Endothelial cell of umbilical vein (primary cell): ENCODE measurements around the gene TMEM217. TPM values are rescaled to one million over a fixed set of nuclear protein-coding genes. Genes with fewer than 3 reads are reported as not detected.
A peak's percentile ranks its signal among the peaks of the same experiment; 100 is the strongest.

Experiments used
- BruUV-seq: library from RNA; stranded (reverse); fragments of 400-500 nt; replicated peaks from 2 replicates; lab custom pipeline; 2021; lab: Mats Ljungman, UMichigan
- CTCF ChIA-PET: fragments of 300-600, 350-600 bp; sonication (Branson Sonifier 250); formaldehyde crosslinking; loops from one replicate; lab custom pipeline; 2021; ENCODE audit warnings: antibody characterized with exemption, inconsistent platforms; lab: Charles Lee
- POLR2A ChIA-PET: fragments of 300-600, 350-600 bp; sonication (Branson Sonifier 250); formaldehyde crosslinking; loops from one replicate; lab custom pipeline; 2021; ENCODE audit warnings: antibody characterized with exemption, inconsistent platforms; lab: Charles Lee
- DNase-seq: peaks from one replicate; pipeline ENCODE4 v3.0.0-alpha.2; 2011; ENCODE audit warnings: low read depth, low spot score
- FAIRE-seq: peaks from 2 replicates; lab custom pipeline; 2011; peaks lifted over from hg19 to GRCh38; lab: Jason Lieb, UNC
- H2AFZ ChIP-seq: 2 replicates; pipeline ENCODE4 v1.6.0; 2012; ENCODE audit warnings: low read depth, low read length, control low read depth, inconsistent platforms
- H3K27ac ChIP-seq: 2 replicates; pipeline ENCODE4 v1.5.1; 2011; ENCODE audit warnings: low read depth, mild to moderate bottlenecking, control low read depth, low read length, moderate library complexity; ENCODE audit not compliant: insufficient read depth
- H3K27me3 ChIP-seq, 2 experiments: 2 replicates each; pipeline versions ENCODE4 v1.6.0 to v1.6.1; 2011; ENCODE audit warnings: low read length in 2 of 2, mixed read lengths in 1 of 2; ENCODE audit not compliant: control insufficient read depth in 2 of 2, insufficient read depth in 2 of 2
- H3K36me3 ChIP-seq, 2 experiments: 2 replicates in 1 of 2; 3 replicates in 1 of 2; pipeline ENCODE4 v1.5.1; 2011; ENCODE audit warnings: low read length in 2 of 2, mild to moderate bottlenecking in 1 of 2, moderate library complexity in 1 of 2; ENCODE audit not compliant: control insufficient read depth in 2 of 2, insufficient read depth in 2 of 2; ENCODE audit errors: extremely low read depth in 1 of 2
- H3K4me1 ChIP-seq: 3 replicates; pipeline ENCODE4 v1.5.1; 2011; ENCODE audit warnings: mild to moderate bottlenecking, low read length; ENCODE audit not compliant: control insufficient read depth, insufficient read depth; ENCODE audit errors: extremely low read depth
- H3K4me2 ChIP-seq: 2 replicates; pipeline ENCODE4 v1.6.1; 2011; ENCODE audit warnings: low read length, control low read depth, mixed read lengths; ENCODE audit not compliant: insufficient read depth
- H3K4me3 ChIP-seq, 3 experiments: fragments of 200-600 bp in 1 of 3; sonication (generic), shearing (Covaris generic) in 1 of 3; replicated peaks in 1 of 3; 2 replicates each; pipeline ENCODE4 v1.5.1; 2011 to 2016; ENCODE audit warnings: control low read depth in 3 of 3, low read length in 3 of 3, mild to moderate bottlenecking in 2 of 3, inconsistent platforms in 1 of 3, low read depth in 1 of 3, moderate library complexity in 1 of 3; ENCODE audit not compliant: insufficient read depth in 1 of 3
- H3K79me2 ChIP-seq: 2 replicates; pipeline ENCODE4 v1.6.0; 2012; ENCODE audit warnings: low read length, inconsistent platforms; ENCODE audit not compliant: control insufficient read depth, insufficient read depth
- H3K9ac ChIP-seq: replicated peaks from 2 replicates; pipeline ENCODE3; 2011; ENCODE audit warnings: low read length, control low read depth; ENCODE audit not compliant: insufficient read depth; ENCODE audit errors: extremely low read depth
- H3K9me1 ChIP-seq: replicated peaks from 3 replicates; pipeline ENCODE4 v1.6.0; 2011; ENCODE audit warnings: mild to moderate bottlenecking, low read length; ENCODE audit not compliant: control insufficient read depth, insufficient read depth; ENCODE audit errors: extremely low read depth
- H3K9me3 ChIP-seq: replicated peaks from 2 replicates; pipeline ENCODE4 v1.5.1; 2012; ENCODE audit warnings: low read length, inconsistent platforms; ENCODE audit not compliant: control insufficient read depth, insufficient read depth
- H4K20me1 ChIP-seq: replicated peaks from 2 replicates; pipeline ENCODE3; 2011; ENCODE audit warnings: mild to moderate bottlenecking, low read length; ENCODE audit not compliant: control insufficient read depth, insufficient read depth; ENCODE audit errors: extremely low read depth
- CTCF ChIP-seq, 2 donors: IDR thresholded peaks; 1 replicate in 1 of 2; 2 replicates in 1 of 2; pipeline ENCODE4 v1.5.1; 2011; ENCODE audit warnings: low read length in 2 of 2, mild to moderate bottlenecking in 2 of 2, moderate library complexity in 2 of 2, control low read depth in 1 of 2, inconsistent platforms in 1 of 2, low read depth in 1 of 2; ENCODE audit not compliant: insufficient read depth in 1 of 2; ENCODE audit errors: extremely low read depth in 1 of 2
- EZH2 ChIP-seq: IDR thresholded peaks from 2 replicates; pipeline ENCODE4 v1.6.1; 2012; ENCODE audit warnings: borderline replicate concordance, low read depth, mild to moderate bottlenecking, moderate library complexity, low read length, inconsistent platforms; ENCODE audit not compliant: severe bottlenecking
- GATA2 ChIP-seq: IDR thresholded peaks from 2 replicates; pipeline ENCODE4 v1.7.0; 2011; ENCODE audit warnings: low read depth, mild to moderate bottlenecking, moderate library complexity, mixed read lengths, low read length; ENCODE audit not compliant: insufficient read length, insufficient read depth
- MYC ChIP-seq: IDR thresholded peaks from one replicate; pipeline ENCODE4 v1.6.1; 2011; ENCODE audit warnings: mild to moderate bottlenecking, low read depth, low read length
- POLR2A ChIP-seq: IDR thresholded peaks from 2 replicates; pipeline ENCODE4 v1.6.1; 2012; ENCODE audit warnings: low read depth, mild to moderate bottlenecking, control low read depth, low read length
- POLR2AphosphoS5 ChIP-seq: IDR thresholded peaks from 2 replicates; pipeline ENCODE4 v1.6.1; 2012; ENCODE audit warnings: low read depth, mild to moderate bottlenecking, control low read depth, low read length, moderate library complexity; ENCODE audit not compliant: insufficient read depth
- dilution Hi-C: fragments of 300-500 bp; cut with MboI; formaldehyde crosslinking; loops from one replicate; pipeline ENCODE4 v1.15.0; 2019; ENCODE audit warnings: low sequenced_read_pairs; ENCODE audit not compliant: extremely low pct_ligation_motif_present
- intact Hi-C: fragments of 100-400 bp; cut with micrococcal nuclease; formaldehyde crosslinking; loops from one replicate; pipeline ENCODE4 v1.10.0; 2022
- polyA plus RNA-seq, 4 experiments: library from polyadenylated mRNA; depleted of rRNA in 3 of 4; stranded (reverse) in 3 of 4; unstranded in 1 of 4; fragments of >200 nt; gene quantifications; 2 replicates each; pipeline versions ENCODE4 v1.2.1 to v1.2.3, GENCODE V29; 2011 to 2012; ENCODE audit warnings: missing spikeins in 1 of 4
- total RNA-seq: library from RNA; stranded (reverse); gene quantifications from 2 replicates; pipeline ENCODE4 v1.2.3, GENCODE V29; 2021
- TF ChIP-seq, protein P1 (sequence below): IDR thresholded peaks from 2 replicates; pipeline ENCODE4 v1.6.1; 2011; ENCODE audit not compliant: insufficient read depth, insufficient read length

TMEM217 gene
- total and polyA plus RNA-seq, 2 donors (not counting 3 experiments of a cell fraction or from before 2014, with no cell fraction given) = 6.8 to 15.8 TPM

DNA sequence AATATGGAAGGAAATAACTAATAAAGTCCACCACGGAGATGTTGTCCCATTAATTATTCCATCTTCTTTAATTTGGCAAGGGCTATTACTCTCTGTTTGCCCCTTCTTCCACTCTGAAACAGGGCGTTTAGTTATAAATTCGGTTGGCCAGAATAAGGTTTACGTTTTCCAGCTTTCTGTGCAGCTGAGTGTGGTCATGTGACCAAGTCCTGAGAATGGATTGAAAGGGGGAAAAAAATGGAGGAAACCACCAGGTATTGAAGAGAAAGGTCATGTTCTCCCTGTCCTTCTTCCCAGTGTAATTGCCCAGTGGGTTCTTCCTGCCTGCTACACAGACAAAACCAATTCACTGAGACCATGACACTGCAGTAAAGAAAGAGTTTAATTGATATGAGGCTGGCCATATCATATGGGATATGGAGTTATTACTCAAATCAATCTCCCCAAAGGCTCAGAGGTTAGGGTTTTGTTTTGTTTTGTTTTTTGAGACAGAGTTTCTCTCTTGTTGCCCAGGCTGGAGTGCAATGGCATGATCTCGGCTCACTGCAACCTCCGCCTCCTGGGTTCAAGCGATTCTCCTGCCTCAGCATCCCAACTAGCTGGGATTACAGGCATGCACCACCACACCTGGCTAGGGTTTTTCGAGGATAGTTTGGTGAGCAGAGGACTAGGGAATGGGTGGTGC is 14.7 kb downstream of the TMEM217 start:
- CTCF ChIA-PET = interaction anchor here (1.3 to 1.9 kb wide), 5 partner anchors 8 to 34 kb away, joined by 3 to 8 read pairs (median 4); partner anchors contain the start of genes TBC1D22B and TMEM217
- POLR2A ChIA-PET = interaction anchor here (0.9 to 1.2 kb wide), 2 partner anchors 14 to 16 kb away, joined by 3 to 6 read pairs; partner anchors contain the start of genes TBC1D22B and TMEM217
- no peaks in the 10 kb centered on the region for H3K36me3 ChIP-seq
- H3K9me1 ChIP-seq = no peaks in the 10 kb centered on the region
- H3K9me3 ChIP-seq = no peaks in the 10 kb centered on the region
- no peaks in the 10 kb centered on the region for H3K79me2 ChIP-seq
- H3K4me3 ChIP-seq = no peak overlapping the region
- intact Hi-C loops = loop anchor here (5.0 kb wide), 1 partner anchor 801 kb away; the partner anchor contains the start of genes KCTD20 and PXT1
- H3K27ac ChIP-seq = peak overlapping the region; percentile 99
- DNase-seq (no peak), FAIRE-seq (no peak)
- peak overlapping the region; percentile 65 for H3K4me2 ChIP-seq
- TF ChIP-seq MYC = no peak
- TF ChIP-seq CTCF (IDR thresholded peaks at IDR 0.05; ENCODE audit: extremely low read depth in 1 of 2, insufficient read depth in 1 of 2, low read depth in 1 of 2, low read length in 2 of 2) = no peak
- TF ChIP-seq POLR2AphosphoS5 = no peak
- no peak for TF ChIP-seq EZH2
- TF ChIP-seq, protein P1, sequence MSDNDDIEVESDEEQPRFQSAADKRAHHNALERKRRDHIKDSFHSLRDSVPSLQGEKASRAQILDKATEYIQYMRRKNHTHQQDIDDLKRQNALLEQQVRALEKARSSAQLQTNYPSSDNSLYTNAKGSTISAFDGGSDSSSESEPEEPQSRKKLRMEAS = no peak
- no peak for TF ChIP-seq POLR2A
- TF ChIP-seq GATA2 = no peak
- H3K27me3 ChIP-seq = no peaks in the 10 kb centered on the region
- no peak overlapping the region for H2AFZ ChIP-seq
- H3K9ac ChIP-seq = peak overlapping the region; percentile 79
- dilution Hi-C loops = no loop called here
- BruUV-seq = no TSS peak
- peaks cover 56% of the 10 kb centered on the region for H3K4me1 ChIP-seq
- no peaks in the 10 kb centered on the region for H4K20me1 ChIP-seq
